Stimulated activated CD8-positive, alpha-beta memory T cell treated with anti-CD3 and anti-CD28 coated beads, Interleukin-7, amount 100 ng/mL, for 48 hours (primary cell): ENCODE measurements around the gene CDH4.

Experiments
- DNase-seq, 2 donors: peaks; one replicate each; pipeline ENCODE4 v3.0.0-alpha.2; 2020; ENCODE audit warnings: low read depth in 1 of 2; ENCODE audit errors: extremely low read depth in 1 of 2

CDH4 gene

DNA sequence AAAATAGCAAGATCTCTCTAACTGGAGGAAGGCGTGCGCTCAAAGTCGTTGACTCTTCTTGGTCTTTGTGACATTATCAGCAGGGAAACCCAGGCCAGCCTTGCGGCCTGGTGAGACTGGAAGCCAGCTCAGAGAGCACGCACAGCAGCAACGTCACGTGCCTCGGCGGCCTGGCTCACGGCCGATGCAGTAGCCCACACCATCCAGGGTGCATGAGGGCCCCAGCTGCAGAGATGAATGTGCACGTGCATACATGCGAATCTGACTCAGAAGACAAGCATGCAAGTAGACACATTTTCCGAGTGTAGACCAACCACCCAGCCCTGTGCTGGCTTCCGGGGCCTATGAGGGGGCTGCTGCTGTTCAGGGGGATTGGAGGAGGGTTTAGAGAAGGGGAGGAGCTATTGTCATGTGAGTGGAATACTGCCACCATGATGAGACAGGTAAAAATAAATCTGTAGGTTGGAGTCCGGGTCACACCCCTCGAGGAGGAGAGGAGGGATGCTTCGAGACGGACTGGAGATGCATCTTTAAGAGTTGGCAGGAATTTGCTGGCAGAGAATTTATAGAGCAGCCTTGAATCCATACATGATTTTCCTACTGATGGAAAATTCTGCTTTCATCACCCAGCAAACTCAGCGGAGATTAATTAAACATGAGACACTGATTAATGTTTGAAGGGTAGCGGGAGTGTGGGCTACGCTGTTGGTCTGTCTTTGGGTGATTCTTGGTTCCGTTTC is 388.2 kb downstream of the CDH4 start:
- no peak for DNase-seq

GRCh38 chr20:61640871-61641245 is 388.8 kb downstream of the CDH4 start:
- DNase-seq, result no peak

DNA sequence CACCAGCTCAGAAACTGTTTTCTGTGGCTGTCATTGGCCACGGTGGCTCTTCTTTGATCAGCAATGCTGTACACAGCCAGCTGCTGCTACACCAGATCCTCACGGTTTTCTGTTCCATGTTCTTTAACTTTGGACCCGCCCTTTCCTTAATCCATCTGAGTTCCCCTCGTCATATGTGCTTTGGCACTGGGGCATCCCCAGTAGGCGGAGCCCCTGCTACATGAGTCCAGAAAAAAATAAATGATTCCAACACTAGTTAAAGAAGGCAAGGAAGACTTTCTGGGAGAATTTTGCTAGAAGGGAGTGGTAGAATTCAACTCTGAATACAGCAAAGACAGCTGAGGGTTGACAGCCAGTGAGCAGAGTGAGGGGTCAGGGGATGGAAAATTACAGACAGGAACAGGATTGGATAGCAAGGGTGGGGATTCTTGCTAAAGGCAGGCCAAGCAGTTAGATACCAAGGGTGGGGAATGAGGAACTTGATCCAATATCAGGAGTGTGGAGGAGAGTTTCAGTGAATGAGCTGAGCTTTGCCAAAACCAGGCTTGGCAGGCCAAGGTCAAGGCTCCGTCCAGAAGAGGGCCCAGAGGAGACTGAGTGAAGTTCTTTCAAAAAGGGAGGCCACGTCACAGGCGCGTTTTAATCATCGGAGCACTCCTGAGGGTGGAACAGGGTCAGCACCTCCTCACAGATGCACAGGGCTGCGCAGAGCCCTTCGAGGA is 391.8 kb downstream of the CDH4 start:
- DNase-seq, result no peak

- DNase-seq, result no peak
Observed at GRCh38 chr20:61644378-61645076, 392.5 kb downstream of the CDH4 start.

- DNase-seq, result no peak
Observed at GRCh38 chr20:61645732-61646131, 393.7 kb downstream of the CDH4 start.

DNA sequence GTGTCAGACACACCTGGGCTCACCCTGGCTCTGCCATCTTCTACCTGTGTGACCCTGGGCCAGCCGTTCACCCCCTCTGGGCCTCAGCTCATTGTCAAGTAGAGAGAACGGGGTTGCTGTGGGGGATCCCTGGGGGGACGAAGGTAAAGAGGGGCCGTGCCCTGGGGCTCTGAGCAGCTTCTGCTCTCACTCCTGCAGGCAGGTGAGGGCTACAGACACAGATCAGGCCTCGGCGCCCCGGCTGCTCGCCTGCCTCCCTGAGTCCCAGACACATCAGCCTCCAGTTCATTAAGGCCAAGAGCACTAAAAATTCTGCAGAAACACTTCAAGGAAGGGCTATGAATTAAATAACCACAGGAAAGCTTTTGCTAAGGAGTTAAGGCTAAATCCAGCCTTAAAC is 394.4 kb downstream of the CDH4 start:
- no peak for DNase-seq

DNA sequence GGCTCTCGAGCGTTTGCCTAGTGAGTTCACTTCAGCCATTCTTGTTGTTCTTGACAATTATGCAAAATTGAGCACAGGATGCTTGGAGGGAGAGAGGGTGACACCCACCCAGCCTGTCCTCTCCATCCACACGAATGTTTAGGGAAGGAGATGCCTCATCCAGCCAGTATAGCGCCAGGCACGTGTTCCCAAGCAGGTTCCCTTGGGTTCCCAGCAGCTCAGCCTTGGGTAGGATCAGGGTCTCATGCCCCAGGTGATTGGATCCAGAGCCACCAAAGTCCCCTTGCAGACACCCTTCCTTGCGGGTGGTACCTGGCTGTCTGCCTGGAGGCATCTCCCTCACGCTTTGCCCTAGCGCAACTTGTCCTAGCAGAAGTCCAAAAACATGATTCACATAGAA is 394.9 kb downstream of the CDH4 start:
- no peak for DNase-seq

GRCh38 chr20:61647702-61648101 is 395.6 kb downstream of the CDH4 start:
- no peak for DNase-seq

GRCh38 chr20:61649105-61649859 is 397.2 kb downstream of the CDH4 start:
- no peak for DNase-seq

DNA sequence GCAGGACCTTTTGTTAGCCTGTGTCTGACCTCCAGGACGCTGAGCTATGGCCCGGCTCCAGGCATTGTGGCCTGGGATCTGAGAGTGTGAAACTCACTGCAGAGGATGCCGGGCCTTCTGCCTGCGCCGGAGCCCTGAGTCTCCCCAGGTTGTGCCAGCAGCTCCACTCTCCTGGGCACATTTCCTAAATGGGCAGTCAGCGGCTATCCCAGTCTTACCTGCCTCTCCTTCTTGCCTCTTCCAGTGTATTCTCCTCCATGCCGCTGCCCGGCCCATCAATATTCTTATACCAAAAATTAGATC is 397.8 kb downstream of the CDH4 start:
- no peak for DNase-seq

GRCh38 chr20:61650912-61651733 is 399.1 kb downstream of the CDH4 start:
- no peak for DNase-seq

GRCh38 chr20:61652146-61652545 is 400.1 kb downstream of the CDH4 start:
- DNase-seq, result no peak

DNA sequence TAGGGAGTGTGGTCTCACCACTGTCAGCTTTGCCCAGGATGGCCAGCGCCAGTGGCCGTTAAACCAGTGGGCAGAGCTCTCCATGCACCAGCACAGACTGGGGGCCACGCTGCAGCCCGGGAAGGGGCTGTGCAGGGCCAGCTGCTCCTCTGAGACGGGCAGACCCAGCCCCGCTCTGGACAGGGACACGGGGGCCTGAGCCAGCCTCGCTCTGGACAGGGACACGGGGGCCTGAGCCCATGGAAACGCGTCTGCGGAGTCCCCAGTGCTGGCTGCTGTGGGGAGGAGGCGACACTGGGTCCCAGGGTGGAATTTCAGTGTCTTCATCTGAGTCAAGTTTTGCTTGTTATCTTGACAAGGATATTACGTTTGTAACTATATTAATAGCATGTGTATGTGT is 402.7 kb downstream of the CDH4 start:
- DNase-seq, result no peak

DNA sequence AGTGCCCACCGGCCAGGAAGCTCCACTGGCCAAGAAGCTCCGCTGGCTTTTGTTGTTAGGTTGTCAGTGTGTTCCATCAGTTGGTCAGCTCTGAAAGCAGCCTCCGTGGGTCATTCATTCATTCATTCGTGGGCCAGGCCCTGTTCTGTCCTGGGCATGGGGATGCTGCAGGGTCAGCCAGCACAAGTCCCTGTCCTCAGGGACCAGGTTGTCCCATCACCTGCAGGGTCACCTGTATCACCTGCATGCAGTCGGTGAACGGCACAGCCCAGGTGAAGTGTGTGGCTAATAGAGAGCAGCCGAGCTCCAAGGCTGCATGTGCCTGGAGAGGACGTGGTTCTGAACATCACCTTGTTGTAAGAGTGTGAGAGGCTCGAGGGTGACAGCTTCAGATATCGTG is 403.5 kb downstream of the CDH4 start:
- no peak for DNase-seq

- DNase-seq, result no peak
Observed at GRCh38 chr20:61656198-61656597, 404.1 kb downstream of the CDH4 start.

DNA sequence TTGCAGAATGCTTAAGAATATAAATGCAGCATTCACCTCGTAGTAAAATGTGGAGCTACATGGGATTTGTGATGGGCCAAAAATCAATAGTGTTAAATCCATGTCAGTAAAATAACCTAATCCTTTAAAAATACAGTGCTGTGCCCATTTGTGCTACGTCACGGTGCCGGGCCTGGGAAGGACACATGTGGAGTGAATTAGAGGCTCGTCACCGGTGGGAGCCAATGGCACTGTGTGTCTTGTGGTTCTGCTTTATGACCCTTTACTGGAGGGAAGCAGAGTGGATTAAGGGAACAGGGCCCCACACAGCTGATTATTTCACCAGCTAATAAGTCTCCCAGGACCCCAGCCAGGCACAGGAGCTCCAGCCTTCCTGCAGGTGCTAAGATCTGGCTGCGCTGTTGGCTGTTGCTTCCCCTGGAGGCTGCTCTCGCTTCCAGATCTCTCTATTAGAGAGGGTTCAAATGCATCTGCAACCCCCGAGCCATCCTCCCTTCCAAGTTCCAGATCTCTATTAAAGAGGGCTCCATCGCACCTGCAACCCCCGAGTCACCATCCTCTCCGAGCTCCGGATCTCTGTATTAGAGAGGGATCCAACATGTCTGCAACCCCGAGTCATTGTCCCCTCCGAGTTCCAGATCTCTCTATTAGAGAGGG is 405.8 kb downstream of the CDH4 start:
- no peak for DNase-seq

- no peak for DNase-seq
Observed at GRCh38 chr20:61658563-61658962, 406.5 kb downstream of the CDH4 start.

- no peak for DNase-seq
Observed at GRCh38 chr20:61659246-61659993, 407.4 kb downstream of the CDH4 start.

GRCh38 chr20:61659994-61660346 is 407.9 kb downstream of the CDH4 start:
- no peak for DNase-seq
